NCI-H2227 treated with DMSO at 0.1 percent for 48 hours (cell line): ENCODE data around the gene LAPTM5.

Experiments used
- DNase-seq: peaks from one replicate; lab custom pipeline; 2025; lab: John Stamatoyannopoulos, UW

The LAPTM5 gene

GRCh38 chr1:30786264-30786991 is 28.9 kb upstream of the LAPTM5 start:
- DNase-seq = no peak

GRCh38 chr1:30785714-30786113 is 28.1 kb upstream of the LAPTM5 start:
- DNase-seq = no peak

GRCh38 chr1:30785181-30785580 is 27.6 kb upstream of the LAPTM5 start:
- no peak for DNase-seq

GRCh38 chr1:30783256-30783915 is 25.8 kb upstream of the LAPTM5 start:
- DNase-seq = no peak

- peak; percentile 61 for DNase-seq
Observed at GRCh38 chr1:30782361-30783255, 25.0 kb upstream of the LAPTM5 start.

- DNase-seq = no peak
Observed at GRCh38 chr1:30781906-30782305, 24.3 kb upstream of the LAPTM5 start.

- no peak for DNase-seq
Observed at GRCh38 chr1:30780409-30780808, 22.8 kb upstream of the LAPTM5 start.

GRCh38 chr1:30779294-30780071 is 21.9 kb upstream of the LAPTM5 start:
- DNase-seq = peak; percentile 63

GRCh38 chr1:30778979-30779293 is 21.4 kb upstream of the LAPTM5 start:
- no peak for DNase-seq

- no peak for DNase-seq
Observed at GRCh38 chr1:30778154-30778978, 20.8 kb upstream of the LAPTM5 start.

- no peak for DNase-seq
Observed at GRCh38 chr1:30777904-30778153, 20.3 kb upstream of the LAPTM5 start.

GRCh38 chr1:30777060-30777903 is 19.7 kb upstream of the LAPTM5 start:
- DNase-seq = no peak

GRCh38 chr1:30776097-30777059 is 18.8 kb upstream of the LAPTM5 start:
- no peak for DNase-seq

GRCh38 chr1:30775433-30775975 is 17.9 kb upstream of the LAPTM5 start:
- DNase-seq = no peak

- DNase-seq = no peak
Observed at GRCh38 chr1:30774550-30775432, 17.2 kb upstream of the LAPTM5 start.

GRCh38 chr1:30773722-30774358 is 16.3 kb upstream of the LAPTM5 start:
- no peak for DNase-seq

GRCh38 chr1:30771005-30771404 is 13.4 kb upstream of the LAPTM5 start:
- DNase-seq = no peak

GRCh38 chr1:30770150-30770549 is 12.6 kb upstream of the LAPTM5 start:
- no peak for DNase-seq
